ENCODE data around the gene KCNJ10.

DNA sequence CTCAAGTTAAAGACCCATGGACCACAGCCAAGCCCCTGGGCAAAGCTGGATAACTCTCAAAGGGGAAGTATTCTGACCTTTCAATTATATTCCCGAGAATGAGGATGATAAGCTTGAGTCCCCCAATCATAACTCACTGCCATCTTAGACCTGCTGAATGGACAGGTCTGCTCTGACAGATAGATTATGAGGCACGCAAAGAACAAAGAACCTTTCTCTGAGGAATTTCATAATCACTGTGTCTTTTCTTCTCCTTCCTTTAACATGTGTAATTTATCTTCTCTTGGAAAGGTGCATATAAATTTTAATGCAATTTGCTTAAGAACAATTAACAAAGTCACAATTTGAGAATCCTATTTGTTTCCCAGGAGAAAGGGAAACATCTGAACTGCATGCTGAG, 60.2 kb downstream of the KCNJ10 start:
- no peak for TF ChIP-seq CTCF (IDR thresholded peaks at IDR 0.05)
- no peak for TF ChIP-seq ZFX (IDR thresholded peaks at IDR 0.05; ENCODE audit: borderline replicate concordance)

Measured in 22Rv1 (cell line).